HG02840 (cell line): ENCODE measurements around the gene FGF19.

Experiments used
- ATAC-seq: cut with Tn5 transposase; IDR thresholded peaks from one replicate; pipeline ENCODE4 v1.9.1; 2021; ENCODE audit warnings: mild to moderate bottlenecking, moderate library complexity, moderate number of reproducible peaks; ENCODE audit not compliant: unreplicated experiment, low FRiP score

Gene FGF19

DNA sequence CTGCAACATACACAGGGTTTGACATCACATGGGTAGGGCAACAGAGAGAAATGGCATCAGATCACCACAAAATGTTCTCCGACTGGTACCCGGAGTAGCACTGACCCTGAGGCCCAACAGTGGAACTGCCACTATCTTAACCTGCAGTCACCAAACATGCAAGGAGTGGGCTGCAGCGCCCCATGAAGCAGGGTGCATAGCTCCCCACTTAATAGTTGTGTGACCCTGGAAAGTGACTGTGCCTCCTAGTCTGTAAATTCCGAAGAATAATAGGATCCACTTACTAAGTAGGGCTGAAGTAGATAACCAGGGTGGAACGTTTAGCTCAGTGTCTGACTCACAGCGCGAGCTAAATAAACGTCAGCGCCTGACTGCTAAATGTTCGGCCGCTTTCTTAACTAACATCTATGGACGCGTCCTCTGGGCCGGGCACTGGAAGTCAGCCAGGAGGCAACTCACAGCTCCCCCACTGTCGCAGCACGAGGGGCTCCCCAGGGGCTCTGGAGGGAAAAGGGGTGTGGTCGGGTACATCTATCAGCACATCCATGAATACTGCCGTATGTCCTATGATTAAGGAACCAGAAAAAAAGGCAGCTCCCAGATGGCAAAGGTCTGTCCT lies 29.4 kb downstream of the FGF19 start:
- peak; percentile 15 for ATAC-seq

DNA sequence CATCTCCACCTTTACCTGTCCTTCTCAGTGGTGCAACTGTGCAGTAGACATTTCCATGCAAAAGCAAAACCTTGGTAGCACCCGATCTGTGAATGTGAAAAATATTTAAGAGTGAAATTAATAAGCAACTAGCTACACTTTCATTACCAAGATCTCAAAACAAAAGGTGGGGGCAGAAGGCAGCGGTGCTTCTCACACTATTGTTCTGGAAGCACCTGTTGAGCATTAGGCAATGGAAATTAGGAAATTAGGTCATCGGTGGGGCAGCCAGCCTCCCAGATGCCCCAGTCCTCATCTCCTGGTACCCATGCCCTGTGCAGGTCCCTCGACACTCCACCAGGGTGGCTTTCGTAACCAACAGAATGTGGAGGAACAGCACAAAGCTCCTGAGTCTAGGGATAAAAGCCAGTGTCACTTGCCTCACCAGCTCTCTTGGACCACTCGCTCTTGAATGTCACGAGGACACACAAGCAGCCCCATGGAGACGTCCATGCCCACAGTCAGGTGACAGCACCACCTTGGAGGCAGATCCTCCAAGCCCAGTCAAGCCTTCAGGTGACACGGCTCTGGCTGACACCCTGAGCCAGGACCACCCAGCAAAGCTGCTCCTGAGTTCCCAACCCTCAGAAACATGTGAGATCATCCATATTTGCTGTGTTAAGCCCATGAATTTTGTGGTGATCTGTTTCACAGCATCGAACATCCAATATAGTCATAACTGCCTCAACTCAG lies 31.9 kb downstream of the FGF19 start:
- ATAC-seq = no peak

DNA sequence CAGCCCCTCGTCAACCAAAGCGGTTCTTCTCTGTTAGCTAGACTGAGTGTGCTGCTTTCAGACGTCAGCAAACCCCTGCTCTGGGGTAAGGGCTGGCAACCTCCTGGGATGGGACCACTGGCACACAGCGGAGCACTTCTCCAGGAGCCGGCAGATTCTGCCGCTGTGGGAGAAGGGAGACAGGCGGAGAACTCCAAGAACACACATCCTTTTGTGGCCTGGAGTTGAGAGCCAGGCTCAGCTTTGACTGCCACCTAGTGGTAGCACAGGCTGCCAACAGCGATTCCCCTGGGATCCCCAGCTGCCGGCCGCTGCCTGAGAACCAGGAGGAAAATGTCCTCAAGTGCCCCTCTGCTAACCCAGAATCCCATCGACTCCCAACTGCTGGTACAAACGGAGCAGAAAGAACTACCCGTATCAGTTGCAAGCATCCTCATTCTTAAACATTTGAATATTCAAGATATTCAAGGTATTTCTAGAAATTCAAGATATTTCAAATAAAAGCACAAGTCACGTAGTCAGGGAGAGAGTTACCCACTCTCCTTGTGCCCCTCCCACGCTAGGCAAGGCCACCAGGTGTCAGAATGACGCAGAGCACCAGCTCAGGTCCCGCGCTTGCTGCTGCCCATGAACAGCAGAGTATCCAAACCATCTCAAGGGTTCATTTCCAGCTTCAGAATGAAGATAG lies 33.5 kb downstream of the FGF19 start:
- ATAC-seq = no peak

DNA sequence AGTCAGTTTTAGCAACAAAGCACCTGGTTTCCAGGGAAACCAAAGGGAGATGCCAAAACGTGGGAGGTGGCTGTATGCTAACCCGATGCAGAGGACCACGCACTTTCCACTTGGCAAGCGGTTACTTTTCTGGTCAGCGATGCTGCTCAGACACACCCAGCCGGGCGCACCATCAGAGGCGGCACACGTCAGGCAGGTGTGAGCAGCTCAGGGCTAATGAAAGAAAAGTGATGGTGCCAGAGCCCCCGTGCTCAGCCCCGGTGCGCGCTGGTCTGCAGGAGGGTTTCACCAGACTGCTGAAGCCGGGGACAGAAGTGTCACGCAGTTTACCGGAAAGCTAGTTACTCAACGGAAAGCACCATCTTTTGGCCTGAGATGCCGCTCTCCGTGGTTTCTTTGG lies 34.3 kb downstream of the FGF19 start:
- no peak for ATAC-seq

DNA sequence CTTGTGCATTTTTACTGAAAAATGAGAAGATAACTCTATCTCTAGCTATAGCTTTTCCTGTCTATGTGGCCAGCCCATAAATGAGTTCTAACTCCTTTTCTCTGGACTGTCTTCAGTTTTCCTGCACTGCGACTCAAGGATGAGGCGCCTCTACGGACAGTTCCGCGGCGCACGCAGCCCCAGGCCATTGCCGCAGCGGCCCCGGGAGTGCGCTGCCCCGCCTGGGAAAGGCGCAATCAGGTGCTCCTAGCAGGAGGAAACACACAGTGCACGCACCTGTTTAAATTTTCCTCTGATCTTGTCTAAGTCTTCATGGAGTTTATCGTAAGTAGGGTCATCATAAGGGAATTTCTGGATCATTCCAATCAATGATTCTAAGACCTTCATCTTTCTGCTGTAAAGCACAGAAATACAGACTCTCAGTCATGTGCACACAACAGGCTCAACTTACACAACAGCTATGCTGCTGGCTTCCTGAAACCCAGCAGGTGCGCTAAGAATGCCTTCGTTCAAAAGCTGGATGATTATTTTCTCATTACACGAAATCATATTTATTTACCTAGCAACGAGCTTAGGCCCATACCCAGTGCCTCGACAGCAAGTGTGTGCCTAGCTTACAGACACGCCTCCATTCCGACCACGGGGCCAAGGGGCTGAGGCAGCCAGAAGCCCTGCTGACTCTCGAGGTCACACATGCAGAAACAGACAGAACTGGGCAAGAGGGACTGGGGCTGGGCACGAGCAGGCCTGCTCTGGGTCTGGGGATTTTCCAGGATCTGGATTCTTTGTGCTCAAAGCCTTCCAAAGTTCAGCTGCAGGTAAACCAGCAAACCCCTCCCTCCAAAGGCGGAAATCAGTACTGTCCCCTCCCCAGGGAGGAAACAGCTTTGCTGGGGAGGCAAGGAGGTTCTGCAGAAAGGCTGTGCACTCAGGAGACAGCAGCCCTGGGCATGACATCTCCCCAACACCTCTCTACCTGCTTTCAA lies 35.9 kb downstream of the FGF19 start:
- ATAC-seq = no peak

DNA sequence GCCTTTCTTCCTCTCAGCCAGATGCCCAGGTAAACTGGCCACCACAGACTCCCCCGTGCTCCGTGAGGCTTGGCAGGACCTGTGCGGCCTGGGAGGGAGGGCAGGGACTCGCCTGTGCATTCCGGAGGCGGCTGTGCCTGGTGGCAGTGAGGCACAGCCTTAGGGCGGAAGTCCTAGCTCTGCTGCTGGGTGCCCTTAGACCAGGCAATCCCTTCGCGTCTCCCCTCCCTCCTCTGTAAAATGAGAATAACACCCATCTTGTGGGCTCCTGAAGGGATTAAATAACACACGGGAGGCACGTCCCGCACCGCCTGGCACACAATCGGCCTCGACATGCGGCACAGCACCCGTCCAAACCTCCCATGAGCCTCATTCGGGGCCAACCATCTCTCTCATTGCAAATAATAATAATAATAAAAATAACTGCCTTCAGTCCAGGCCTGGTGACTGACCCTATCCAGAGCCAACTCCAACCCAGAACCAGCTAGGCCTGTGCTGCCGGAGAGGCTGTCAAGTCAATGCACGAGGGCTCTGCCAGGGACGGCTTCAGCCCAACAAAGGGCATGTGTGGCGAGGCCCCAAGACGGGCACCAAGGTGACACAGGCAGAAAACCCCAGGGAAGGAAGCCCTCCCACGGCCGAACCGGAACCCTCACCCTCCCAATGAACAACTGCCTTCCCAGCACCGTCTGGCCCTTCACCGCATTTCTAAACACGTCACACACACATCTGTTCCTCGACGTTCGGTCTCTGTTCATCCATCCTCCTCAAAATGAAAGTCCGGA lies 36.9 kb downstream of the FGF19 start:
- no peak for ATAC-seq

DNA sequence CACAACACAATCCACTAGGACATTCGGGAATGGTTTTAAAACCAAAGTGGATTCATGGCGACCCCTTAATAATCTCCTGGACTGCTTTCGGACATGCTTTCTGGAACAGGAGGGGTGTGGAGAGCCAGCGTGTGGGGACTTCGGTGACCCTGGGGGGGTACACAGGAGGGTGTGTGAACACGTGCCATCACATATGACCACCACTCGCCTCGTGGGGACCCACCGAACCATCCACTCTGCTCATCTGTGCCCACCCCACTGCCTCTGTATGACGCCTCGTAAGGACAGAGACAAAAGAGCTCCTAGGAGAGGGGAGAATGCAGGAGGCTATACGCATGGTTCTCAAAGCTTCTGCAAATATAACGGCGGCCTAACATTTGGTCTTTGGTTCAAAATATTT lies 37.6 kb downstream of the FGF19 start:
- no peak for ATAC-seq

DNA sequence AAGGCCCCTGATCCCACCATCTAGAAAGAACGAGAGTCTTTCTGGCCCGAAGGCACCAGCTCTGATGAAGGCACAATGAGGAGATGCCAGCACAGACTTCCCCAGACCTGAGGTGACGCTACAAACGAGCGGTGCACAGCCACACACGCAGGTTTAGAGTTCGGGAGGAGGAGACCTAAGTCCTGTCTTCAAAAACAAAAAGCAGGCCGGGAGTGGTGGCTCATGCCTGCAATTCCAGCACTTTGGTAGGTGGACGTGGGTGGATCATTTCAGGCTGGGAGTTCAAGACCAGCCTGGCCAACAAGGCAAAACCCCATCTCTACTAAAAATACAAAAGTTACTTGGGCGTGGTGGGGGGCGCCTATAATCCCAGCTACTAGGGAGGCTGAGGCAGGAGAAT lies 38.2 kb downstream of the FGF19 start:
- no peak for ATAC-seq

DNA sequence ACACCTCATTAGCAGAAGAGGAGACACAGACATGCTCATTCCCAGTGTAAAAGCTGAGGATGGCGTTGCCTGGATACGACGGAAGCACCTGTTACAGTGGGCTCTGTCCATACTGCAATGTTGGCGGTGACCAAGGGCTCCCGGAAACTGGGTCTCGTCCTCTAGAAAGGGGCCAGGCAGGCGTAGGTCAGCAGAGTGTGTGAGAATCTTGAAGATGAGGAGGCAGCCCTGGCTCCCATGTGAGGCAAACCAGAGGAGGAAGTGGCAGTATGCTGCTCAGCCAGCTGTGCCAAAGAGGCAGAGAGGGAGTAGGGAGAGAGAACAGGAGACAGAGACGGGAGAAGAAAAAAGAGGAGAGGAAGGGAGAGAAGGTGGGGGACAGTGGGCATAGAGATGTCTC lies 38.9 kb downstream of the FGF19 start:
- no peak for ATAC-seq

DNA sequence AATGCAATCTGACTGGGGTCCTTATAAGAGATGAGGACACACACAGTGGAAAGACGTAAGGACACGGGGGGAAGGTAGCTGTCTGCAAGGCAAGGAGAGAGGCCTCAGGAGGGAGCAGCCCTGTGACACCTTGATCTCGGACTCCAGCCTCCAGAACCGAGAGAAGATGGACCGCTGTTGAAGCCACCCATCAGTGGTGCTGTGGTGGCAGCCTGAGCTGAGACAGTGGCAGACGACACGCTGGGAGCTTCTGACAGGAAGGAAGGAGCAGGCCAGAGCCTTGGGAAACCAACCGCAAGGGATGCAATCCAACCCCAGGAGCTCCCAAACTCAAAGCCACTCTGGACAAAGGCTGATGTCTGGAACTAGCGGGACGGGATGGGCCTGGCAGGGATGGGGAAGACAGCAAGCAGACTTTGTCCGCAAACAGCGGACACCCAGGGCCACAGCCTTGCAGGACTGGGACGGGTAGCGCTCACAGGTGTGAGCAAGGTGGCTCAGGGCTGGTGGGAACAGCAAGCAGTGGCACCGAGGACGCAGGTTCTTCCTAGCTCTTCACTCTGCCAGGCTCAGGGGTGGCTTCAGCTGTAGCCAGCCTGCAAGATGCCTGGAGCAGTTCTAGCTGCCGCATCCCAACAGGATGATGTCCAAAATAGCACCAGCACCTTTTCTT lies 39.6 kb downstream of the FGF19 start:
- no peak for ATAC-seq

DNA sequence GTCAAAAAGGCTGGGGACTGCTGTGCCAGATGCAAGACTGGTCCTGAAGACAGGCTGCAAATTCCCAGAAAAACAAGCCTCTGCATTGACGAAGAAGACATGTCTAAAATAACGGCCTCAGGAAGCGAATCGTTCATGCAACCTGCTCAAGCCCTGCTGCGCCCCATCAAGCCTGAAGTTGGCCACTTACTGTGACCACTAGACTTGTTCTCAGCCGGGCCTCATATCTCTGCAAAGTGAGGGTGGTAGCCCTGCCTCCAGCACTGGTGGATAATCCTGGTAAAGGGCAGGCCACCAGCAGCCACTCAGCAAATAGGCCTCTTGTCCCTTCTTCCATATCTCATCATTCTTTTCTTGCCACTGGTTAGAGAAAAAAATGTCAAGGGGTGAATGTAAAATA lies 40.5 kb downstream of the FGF19 start:
- no peak for ATAC-seq

DNA sequence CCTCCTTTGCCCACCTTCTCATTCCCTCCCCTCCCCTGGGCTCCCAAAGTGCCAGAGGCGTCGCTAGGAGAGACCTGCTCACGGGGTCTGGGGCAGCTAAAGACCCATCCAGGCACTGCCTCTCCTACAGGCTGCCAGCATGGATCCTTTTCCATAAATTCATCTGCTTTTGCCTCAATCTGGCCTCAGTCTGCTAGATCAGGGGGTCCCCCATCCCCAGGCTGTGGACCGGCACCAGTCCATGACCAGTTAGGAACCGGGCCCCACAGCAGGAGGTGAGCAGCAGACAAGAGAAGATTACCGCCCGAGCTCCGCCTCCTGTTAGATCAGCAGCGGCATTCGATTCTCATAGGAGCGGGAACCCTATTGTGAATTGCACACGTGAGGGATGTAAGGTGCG lies 41.0 kb downstream of the FGF19 start:
- ATAC-seq = no peak

DNA sequence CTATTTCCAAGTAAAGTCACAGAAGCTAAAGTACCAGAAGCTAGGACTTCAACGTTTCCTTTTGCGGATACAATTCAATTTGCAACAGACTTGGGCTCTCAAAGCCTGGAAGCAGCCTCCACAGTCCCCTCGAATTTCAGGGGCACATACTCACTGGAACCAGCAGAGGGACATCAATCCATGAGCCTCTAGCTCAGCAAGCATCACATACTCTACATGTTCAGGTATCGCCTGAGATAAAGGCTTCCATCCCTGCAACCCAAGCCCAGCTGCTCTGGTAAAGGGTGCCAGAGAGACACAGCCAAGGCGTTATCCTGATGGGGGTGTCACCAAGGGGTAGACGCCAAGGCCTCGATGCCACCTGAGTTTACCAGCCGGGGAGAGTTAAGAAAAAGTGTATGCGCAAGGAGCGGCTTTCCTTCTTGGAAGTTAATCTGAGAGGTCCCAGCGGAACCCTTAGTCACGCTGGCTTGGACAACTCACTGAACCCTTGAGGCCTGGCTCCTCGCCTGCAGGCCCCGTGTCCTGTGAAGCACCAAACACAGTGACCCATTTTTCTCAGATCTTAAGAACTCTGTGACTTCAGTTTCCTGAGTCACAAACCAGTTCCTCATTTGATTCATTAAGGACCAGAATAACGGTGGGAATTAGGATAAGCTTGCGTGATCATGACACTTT lies 41.7 kb downstream of the FGF19 start:
- no peak for ATAC-seq

DNA sequence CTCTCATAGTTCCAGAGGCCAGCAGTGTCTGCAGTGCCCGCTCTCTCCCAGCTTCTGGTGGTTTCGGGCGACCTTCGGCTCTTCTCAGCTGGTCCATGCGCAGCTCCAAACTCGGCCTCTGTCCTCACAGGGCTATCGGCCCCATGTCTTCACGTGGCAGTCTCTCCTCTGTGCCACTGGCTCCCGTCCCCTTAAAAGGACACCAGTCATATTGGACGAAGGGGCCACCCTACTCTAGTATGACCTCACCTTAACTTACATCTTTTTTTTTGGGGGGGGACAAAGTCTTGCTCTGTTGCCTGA lies 42.5 kb downstream of the FGF19 start:
- no peak for ATAC-seq

DNA sequence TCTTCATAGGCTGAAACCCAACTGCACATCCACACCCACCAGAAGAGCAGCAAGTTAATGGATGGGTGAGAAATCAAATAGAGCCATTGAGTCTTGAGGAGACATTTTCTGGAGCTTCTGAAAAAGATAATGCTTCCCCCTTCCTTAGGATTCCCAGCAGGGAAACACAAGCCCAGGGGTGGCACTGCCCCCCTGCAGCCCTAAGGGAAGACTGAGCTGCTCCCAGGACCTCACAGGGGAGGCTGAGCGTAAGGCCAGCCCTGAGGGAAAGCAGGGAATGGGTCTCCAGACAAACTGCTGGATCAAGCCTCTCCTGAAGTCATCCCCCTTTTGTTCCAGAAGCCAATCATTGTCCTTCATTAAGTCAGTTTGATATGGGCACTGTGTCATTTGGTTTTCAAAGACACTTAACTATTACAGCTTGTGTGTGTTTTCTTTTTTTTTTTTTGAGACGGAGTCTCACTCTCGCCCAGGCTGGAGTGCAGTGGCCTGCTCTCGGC lies 43.8 kb downstream of the FGF19 start:
- ATAC-seq = no peak

DNA sequence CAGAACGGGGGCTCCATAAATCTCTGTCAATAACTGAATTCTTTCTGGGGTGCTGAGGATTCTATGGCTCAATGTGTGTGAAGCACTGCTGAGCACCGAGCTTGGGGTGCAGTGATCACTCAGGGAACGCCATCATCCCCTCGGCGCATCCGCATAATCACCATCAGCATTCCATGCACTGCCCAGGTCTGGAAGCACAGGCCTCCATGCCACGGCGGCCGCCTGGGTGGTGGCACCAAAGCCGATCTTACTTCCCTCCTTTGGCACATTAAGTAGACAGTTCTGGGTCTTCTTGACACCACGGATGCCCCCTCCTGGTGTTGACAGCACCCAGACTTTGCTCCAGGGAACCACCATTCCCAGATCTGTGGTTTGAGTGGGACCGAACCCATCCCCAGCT lies 44.2 kb downstream of the FGF19 start:
- ATAC-seq = no peak

DNA sequence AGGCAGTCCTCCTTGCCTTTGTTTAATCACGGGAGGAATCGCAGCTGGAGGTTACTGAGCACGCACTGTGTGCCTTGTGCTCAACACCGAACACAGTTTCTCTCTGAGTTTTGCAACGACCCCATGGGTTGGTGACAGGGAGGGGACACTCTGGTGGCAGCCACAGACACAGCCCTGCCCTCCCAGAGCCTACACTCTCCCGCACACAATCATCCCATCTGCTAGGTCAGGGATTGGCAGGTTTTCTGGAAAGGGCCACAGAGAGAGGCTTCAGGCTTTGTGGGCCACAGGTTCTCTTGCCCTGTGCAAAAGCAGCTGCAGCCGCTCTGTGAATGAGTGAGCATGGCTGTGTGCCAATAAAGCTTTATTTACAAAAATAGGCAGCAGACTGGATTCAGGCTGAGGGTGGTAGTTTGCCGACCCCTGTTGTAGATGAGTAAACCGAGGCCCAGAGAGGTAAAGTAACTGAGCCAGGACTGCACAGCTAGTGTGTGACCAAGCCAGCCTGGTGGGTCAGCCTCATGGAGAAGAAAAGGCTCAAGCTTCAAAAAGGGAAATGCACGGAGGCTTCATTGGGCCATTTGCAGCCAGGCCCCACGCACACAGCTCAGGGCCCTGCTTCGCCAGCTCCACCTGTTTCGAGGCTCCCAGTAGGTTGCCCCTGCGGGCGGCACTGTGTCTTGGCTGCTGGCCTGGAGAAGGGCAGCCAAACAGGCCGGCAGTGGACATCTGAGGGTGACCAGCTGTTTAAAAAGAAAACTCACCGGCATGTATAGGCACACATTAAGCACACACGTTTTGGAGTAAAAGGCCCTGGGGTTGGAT lies 45.0 kb downstream of the FGF19 start:
- no peak for ATAC-seq
